NK-92 (cell line): ENCODE measurements around the gene MUS81.
"Not testable (repeated sequence)": the region's sequence is repeated elsewhere in the genome, so short reads cannot be mapped to it uniquely, and the experiment has no call there.

ENCODE experiments used
- DNase-seq: peaks from one replicate; lab custom pipeline; 2025; ENCODE audit not compliant: unreplicated experiment; lab: John Stamatoyannopoulos, UW

Gene MUS81

GRCh38 chr11:65844231-65844872, 15.9 kb upstream of the MUS81 start:
- DNase-seq = no peak

DNA sequence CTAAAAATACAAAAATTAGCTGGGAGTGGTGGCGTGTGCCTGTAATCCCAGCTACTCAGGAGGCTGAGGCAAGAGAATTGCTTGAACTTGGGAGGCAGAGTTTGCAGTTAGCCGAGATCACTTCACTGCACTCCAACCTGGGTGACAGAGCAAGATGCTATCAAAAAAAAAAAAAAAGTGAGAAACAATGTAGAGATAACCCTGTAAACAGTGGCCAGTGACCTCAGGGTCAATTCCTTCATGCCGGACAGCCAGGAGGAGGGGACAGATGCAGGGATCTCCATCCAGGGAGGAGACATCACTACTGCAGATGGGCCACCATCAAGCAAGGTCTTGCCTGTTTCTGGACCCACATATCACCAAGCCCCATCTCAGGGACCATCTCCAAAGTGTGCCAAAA, 12.5 kb upstream of the MUS81 start:
- DNase-seq = no peak

DNA sequence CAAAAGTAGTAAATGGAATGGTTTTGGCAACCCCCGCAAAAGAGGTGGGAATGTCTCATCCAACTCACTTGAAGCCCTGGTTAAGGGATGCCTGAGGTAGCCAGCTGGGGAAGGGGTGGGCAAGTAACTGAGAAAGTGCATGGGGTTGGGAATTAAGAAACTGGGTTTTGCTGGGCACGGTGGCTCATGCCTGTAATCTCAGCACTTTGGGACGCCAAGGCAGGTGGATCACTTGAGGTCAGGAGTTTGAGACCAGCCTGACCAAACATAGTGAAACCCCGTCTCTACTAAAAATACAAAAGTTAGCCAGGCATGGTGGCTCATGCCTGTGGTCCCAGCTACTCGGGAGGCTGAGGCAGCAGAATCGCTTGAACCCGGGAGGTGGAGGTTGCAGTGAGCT, 11.5 kb upstream of the MUS81 start:
- not testable (repeated sequence) for DNase-seq

GRCh38 chr11:65849366-65849765, 10.9 kb upstream of the MUS81 start:
- DNase-seq = no peak

DNA sequence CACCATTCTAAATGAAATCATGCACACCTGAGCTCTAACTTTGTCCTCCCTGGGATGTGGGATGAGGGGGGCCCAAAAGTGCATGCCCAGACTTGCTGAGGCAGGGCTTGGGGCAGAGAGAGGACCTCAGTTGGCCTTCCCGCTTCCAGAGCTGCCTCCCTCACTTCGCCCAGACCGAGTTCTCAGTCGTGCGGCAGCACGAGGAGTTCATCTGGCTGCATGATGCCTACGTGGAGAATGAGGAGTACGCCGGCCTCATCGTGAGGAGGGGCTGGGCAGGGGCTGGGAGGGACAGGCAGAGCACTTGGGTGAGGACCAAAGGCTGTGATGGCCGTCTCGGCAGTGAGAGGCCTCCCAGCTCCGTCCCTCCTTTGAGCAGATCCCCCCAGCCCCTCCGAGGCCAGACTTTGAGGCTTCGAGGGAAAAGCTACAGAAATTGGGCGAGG, 10.4 kb upstream of the MUS81 start:
- DNase-seq = no peak

- no peak for DNase-seq
Observed at GRCh38 chr11:65850217-65851082, 9.8 kb upstream of the MUS81 start.

- DNase-seq = no peak
Observed at GRCh38 chr11:65851083-65851579, 9.1 kb upstream of the MUS81 start.

GRCh38 chr11:65851811-65852507, 8.3 kb upstream of the MUS81 start:
- no peak for DNase-seq

GRCh38 chr11:65852508-65853245, 7.6 kb upstream of the MUS81 start:
- no peak for DNase-seq

- DNase-seq = no peak
Observed at GRCh38 chr11:65853246-65853979, 6.8 kb upstream of the MUS81 start.

DNA sequence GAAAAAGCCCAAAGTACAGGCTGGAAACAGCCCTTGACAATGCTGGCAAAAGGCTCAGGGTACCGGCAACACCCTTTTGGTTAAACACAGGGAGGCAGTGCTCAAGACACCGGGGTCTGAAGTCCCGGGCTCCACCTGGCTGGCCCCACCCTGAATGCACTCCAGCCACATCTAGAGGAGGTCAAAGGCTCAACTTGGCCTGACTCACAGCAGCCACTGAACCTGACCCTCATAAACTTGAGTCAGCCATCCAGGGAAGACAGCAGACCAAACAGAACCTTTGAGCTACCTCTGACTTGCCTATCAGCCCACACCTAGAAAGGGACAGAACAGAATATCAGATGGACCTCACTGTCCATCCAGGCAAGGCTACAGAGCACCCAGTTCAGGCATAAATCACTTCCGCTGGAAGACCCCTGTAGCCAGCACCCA, 6.1 kb upstream of the MUS81 start:
- DNase-seq = no peak

- no peak for DNase-seq
Observed at GRCh38 chr11:65854852-65855837, 5.1 kb upstream of the MUS81 start.

GRCh38 chr11:65855927-65856363, 4.3 kb upstream of the MUS81 start:
- DNase-seq = no peak

GRCh38 chr11:65856689-65857499, 3.3 kb upstream of the MUS81 start:
- DNase-seq = no peak

DNA sequence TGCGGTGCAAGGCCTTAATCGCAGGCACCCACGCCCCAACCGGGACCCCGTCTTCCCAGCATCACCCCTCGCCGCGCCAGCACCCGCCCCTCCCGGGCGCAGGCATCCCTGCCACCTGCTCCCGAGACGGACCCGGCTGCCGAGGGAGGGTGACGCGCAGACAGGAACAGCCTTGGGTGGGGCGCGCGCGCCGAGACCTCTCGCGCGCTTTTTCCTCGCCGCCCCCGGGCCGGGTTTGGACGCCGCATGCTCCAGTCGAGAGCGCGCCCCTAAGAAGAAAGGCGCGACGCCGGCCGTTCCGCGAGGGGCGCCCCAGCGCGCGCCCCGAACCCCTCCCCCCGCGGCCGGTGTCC, 2.8 kb upstream of the MUS81 start:
- no peak for DNase-seq

- DNase-seq = peak; percentile 77
Observed at GRCh38 chr11:65857853-65858680, 2.2 kb upstream of the MUS81 start, which contains the start of gene CFL1. CFL1 (minus strand) TSS chr11:65858180; CDS start chr11:65858099, 81 bp downstream.

- no peak for DNase-seq
Observed at GRCh38 chr11:65858681-65859087, 1.5 kb upstream of the MUS81 start.
